Stimulated activated naive B cell treated with anti-CD40 and anti-IgM and Interleukin-4, amounts not matched to agents 10 μg/mL and 1 μg/mL and 100 μg/mL, for 72 hours (primary cell): ENCODE data around the gene HAGH.

Source experiments
- ATAC-seq, 2 donors: fragments of 150-1000 bp; cut with Tn5 transposase; replicated peaks; 2 replicates each; pipeline ENCODE4 v1.10.0; 2021; ENCODE audit warnings: moderate library complexity in 1 of 2
- DNase-seq: peaks from one replicate; pipeline ENCODE4 v3.0.0; 2021
- H3K27ac Mint-ChIP-seq: one replicate; pipeline ENCODE4 v1.8.0; 2022; ENCODE audit warnings: mild to moderate bottlenecking, mixed read lengths
- H3K27me3 Mint-ChIP-seq, 2 donors: one replicate each; pipeline ENCODE4 v1.8.0; 2022; ENCODE audit warnings: mixed read lengths in 2 of 2
- H3K36me3 Mint-ChIP-seq, 2 donors: one replicate each; pipeline ENCODE4 v1.8.0; 2022; ENCODE audit warnings: mixed read lengths in 2 of 2, mild to moderate bottlenecking in 1 of 2
- H3K4me1 Mint-ChIP-seq, 2 donors: one replicate each; pipeline ENCODE4 v1.8.0; 2022; ENCODE audit warnings: mixed read lengths in 2 of 2, mild to moderate bottlenecking in 1 of 2
- H3K4me3 Mint-ChIP-seq, 2 donors: one replicate each; pipeline ENCODE4 v1.8.0; 2022; ENCODE audit warnings: mild to moderate bottlenecking in 2 of 2, mixed read lengths in 2 of 2, moderate library complexity in 1 of 2
- H3K9me3 Mint-ChIP-seq, 2 donors: one replicate each; pipeline ENCODE4 v1.8.0; 2022; ENCODE audit warnings: mixed read lengths in 2 of 2, mild to moderate bottlenecking in 1 of 2

The HAGH gene

GRCh38 chr16:1772908-1773702, 53.5 kb downstream of the HAGH start, which contains the start of gene MRPS34:
Gene MRPS34 (minus strand): TSS chr16:1773134. CDS start chr16:1773119, 15 bp downstream.
- H3K4me3 Mint-ChIP-seq, result peak within 1 kb of the TSS; percentile 91 to 99
- H3K4me1 Mint-ChIP-seq, result peaks cover 21 to 46% of the 10 kb centered on the region in 2 donors
- peaks cover 29 to 30% of the 10 kb centered on the region in 2 donors for H3K36me3 Mint-ChIP-seq
- H3K27ac Mint-ChIP-seq, result peak within 1 kb of the TSS; percentile 98
- ATAC-seq, result peak; percentile 62 to 69
- H3K9me3 Mint-ChIP-seq, result no peaks in the 10 kb centered on the region
- peak; percentile 79 for DNase-seq
- no peaks in the 10 kb centered on the region for H3K27me3 Mint-ChIP-seq

GRCh38 chr16:1772362-1772907, 54.2 kb downstream of the HAGH start, which contains the start of gene EME2:
Gene EME2 (plus strand): TSS chr16:1772810. CDS start chr16:1773228, 418 bp downstream.
- ATAC-seq, result peak; percentile 12 to 21
- peak; percentile 33 for DNase-seq
- Mint-ChIP-seq H3K27ac (peak within 1 kb of the TSS; percentile 98), H3K36me3 (peaks cover 35% of the 10 kb centered on the region in 2 donors), H3K4me1 (peaks cover 21 to 50% of the 10 kb centered on the region in 2 donors), H3K4me3 (peak within 1 kb of the TSS; percentile 91 to 99), H3K27me3 (no peaks in the 10 kb centered on the region), H3K9me3 (no peaks in the 10 kb centered on the region)

- peaks cover 21 to 50% of the 10 kb centered on the region in 2 donors for H3K4me1 Mint-ChIP-seq
- H3K9me3 Mint-ChIP-seq, result no peaks in the 10 kb centered on the region
- H3K27me3 Mint-ChIP-seq, result no peaks in the 10 kb centered on the region
- peak overlapping the region; percentile 98 for H3K27ac Mint-ChIP-seq
- H3K4me3 Mint-ChIP-seq, result peak overlapping the region; percentile 91 to 99
- DNase-seq, result no peak
- peaks cover 38 to 40% of the 10 kb centered on the region in 2 donors for H3K36me3 Mint-ChIP-seq
- no peak for ATAC-seq
Observed at GRCh38 chr16:1771864-1772361, 54.7 kb downstream of the HAGH start.

- DNase-seq (peak; percentile 64), ATAC-seq (peak; percentile 50 to 60)
- H3K9me3 Mint-ChIP-seq, result no peaks in the 10 kb centered on the region
- peaks cover 21 to 50% of the 10 kb centered on the region in 2 donors for H3K4me1 Mint-ChIP-seq
- H3K36me3 Mint-ChIP-seq, result peaks cover 38 to 41% of the 10 kb centered on the region in 2 donors
- no peaks in the 10 kb centered on the region for H3K27me3 Mint-ChIP-seq
- peak within 1 kb of the TSS; percentile 91 to 99 for H3K4me3 Mint-ChIP-seq
- peak within 1 kb of the TSS; percentile 98 for H3K27ac Mint-ChIP-seq
Observed at GRCh38 chr16:1771188-1771863, 55.3 kb downstream of the HAGH start, which contains the start of gene NME3. Gene NME3 (minus strand): TSS chr16:1771543. CDS start chr16:1771534, 9 bp downstream.

GRCh38 chr16:1770328-1771187, 56.1 kb downstream of the HAGH start:
- DNase-seq (peak; percentile 66), ATAC-seq (peak; percentile 46 to 51)
- peaks cover 36 to 41% of the 10 kb centered on the region in 2 donors for H3K36me3 Mint-ChIP-seq
- peaks cover 21 to 50% of the 10 kb centered on the region in 2 donors for H3K4me1 Mint-ChIP-seq
- peak overlapping the region; percentile 93 for H3K27ac Mint-ChIP-seq
- no peaks in the 10 kb centered on the region for H3K9me3 Mint-ChIP-seq
- peak overlapping the region; percentile 91 to 99 for H3K4me3 Mint-ChIP-seq
- no peaks in the 10 kb centered on the region for H3K27me3 Mint-ChIP-seq

- peaks cover 38 to 44% of the 10 kb centered on the region in 2 donors for H3K36me3 Mint-ChIP-seq
- no peak for DNase-seq
- ATAC-seq, result no peak
- H3K9me3 Mint-ChIP-seq, result no peaks in the 10 kb centered on the region
- H3K27me3 Mint-ChIP-seq, result no peaks in the 10 kb centered on the region
- H3K4me3 Mint-ChIP-seq, result peak overlapping the region; percentile 91 to 99
- H3K4me1 Mint-ChIP-seq, result peaks cover 21 to 45% of the 10 kb centered on the region in 2 donors
- peak overlapping the region; percentile 93 for H3K27ac Mint-ChIP-seq
Observed at GRCh38 chr16:1769402-1770300, 57.0 kb downstream of the HAGH start.

GRCh38 chr16:1768767-1769401, 57.7 kb downstream of the HAGH start:
- Mint-ChIP-seq H3K4me1 (peaks cover 20 to 38% of the 10 kb centered on the region in 2 donors), H3K9me3 (no peaks in the 10 kb centered on the region), H3K4me3 (peak overlapping the region in 1 of 2 donors; percentile 25), H3K27me3 (no peaks in the 10 kb centered on the region), H3K36me3 (peaks cover 38 to 44% of the 10 kb centered on the region in 2 donors), H3K27ac (peak overlapping the region; percentile 80)
- DNase-seq (no peak), ATAC-seq (no peak)

GRCh38 chr16:1768061-1768766, 58.4 kb downstream of the HAGH start:
- peaks cover 38 to 44% of the 10 kb centered on the region in 2 donors for H3K36me3 Mint-ChIP-seq
- peaks cover 18 to 36% of the 10 kb centered on the region in 2 donors for H3K4me1 Mint-ChIP-seq
- H3K27ac Mint-ChIP-seq, result peak overlapping the region; percentile 84
- H3K27me3 Mint-ChIP-seq, result no peaks in the 10 kb centered on the region
- H3K4me3 Mint-ChIP-seq, result peak overlapping the region in 1 of 2 donors; percentile 8
- no peak for DNase-seq
- no peaks in the 10 kb centered on the region for H3K9me3 Mint-ChIP-seq
- no peak for ATAC-seq

GRCh38 chr16:1767116-1767994, 59.3 kb downstream of the HAGH start:
- DNase-seq (no peak), ATAC-seq (no peak)
- Mint-ChIP-seq H3K27me3 (no peaks in the 10 kb centered on the region), H3K4me1 (peaks cover 17 to 35% of the 10 kb centered on the region in 2 donors), H3K9me3 (no peaks in the 10 kb centered on the region), H3K36me3 (peaks cover 41 to 48% of the 10 kb centered on the region in 2 donors), H3K4me3 (peak overlapping the region in 1 of 2 donors; percentile 6), H3K27ac (peak overlapping the region; percentile 59)

GRCh38 chr16:1766701-1767100, 59.9 kb downstream of the HAGH start:
- peaks cover 41 to 48% of the 10 kb centered on the region in 2 donors for H3K36me3 Mint-ChIP-seq
- ATAC-seq (no peak), DNase-seq (no peak)
- no peak overlapping the region for H3K27ac Mint-ChIP-seq
- H3K27me3 Mint-ChIP-seq, result no peaks in the 10 kb centered on the region
- peaks cover 11 to 28% of the 10 kb centered on the region in 2 donors for H3K4me1 Mint-ChIP-seq
- no peaks in the 10 kb centered on the region for H3K9me3 Mint-ChIP-seq
- no peak overlapping the region for H3K4me3 Mint-ChIP-seq

GRCh38 chr16:1766231-1766630, 60.4 kb downstream of the HAGH start:
- Mint-ChIP-seq H3K4me1 (peaks cover 11 to 26% of the 10 kb centered on the region in 2 donors), H3K36me3 (peaks cover 44 to 52% of the 10 kb centered on the region in 2 donors), H3K27ac (peak overlapping the region; percentile 56), H3K9me3 (no peaks in the 10 kb centered on the region), H3K27me3 (no peaks in the 10 kb centered on the region), H3K4me3 (no peak overlapping the region)
- DNase-seq (no peak), ATAC-seq (no peak)
